Neural crest cell (in vitro differentiated cells): ENCODE measurements around the gene SPIRE2. TPM values are rescaled to one million over a fixed set of nuclear protein-coding genes. Genes with fewer than 3 reads are reported as not detected.

ENCODE experiments used
- DNase-seq: peaks from one replicate; pipeline ENCODE4 v3.0.0; 2021; ENCODE audit warnings: low read depth, mixed read lengths, low spot score
- H3K27ac Mint-ChIP-seq: one replicate; pipeline ENCODE4 v1.8.0; 2021; ENCODE audit warnings: mild to moderate bottlenecking, mixed read lengths; ENCODE audit not compliant: unreplicated experiment
- H3K27me3 Mint-ChIP-seq: 2 replicates; pipeline ENCODE4 v1.8.0; 2021; ENCODE audit warnings: low read depth, mild to moderate bottlenecking, mixed read lengths
- H3K36me3 Mint-ChIP-seq: 2 replicates; pipeline ENCODE4 v1.8.0; 2021; ENCODE audit warnings: low read depth, mild to moderate bottlenecking, mixed read lengths
- H3K4me1 Mint-ChIP-seq: 2 replicates; pipeline ENCODE4 v1.8.0; 2021; ENCODE audit warnings: mixed read lengths
- H3K4me3 Mint-ChIP-seq: one replicate; pipeline ENCODE4 v1.8.0; 2021; ENCODE audit warnings: mild to moderate bottlenecking, mixed read lengths
- H3K9me3 Mint-ChIP-seq: 2 replicates; pipeline ENCODE4 v1.8.0; 2021; ENCODE audit warnings: mixed read lengths
- total RNA-seq: library from RNA; stranded (reverse); gene quantifications from 2 replicates; pipeline ENCODE4 v1.2.1, GENCODE V29; 2021
- TF ChIP-seq, protein P1 (sequence below): fragments of 200-600 bp; sonication (generic); conservative IDR thresholded peaks from 2 replicates; pipeline ENCODE4 v1.5.0; 2021; ENCODE audit warnings: antibody characterized with exemption, mild to moderate bottlenecking

The SPIRE2 gene
- total RNA-seq, 1 donor from 2014 or later = 18.0 TPM

DNA sequence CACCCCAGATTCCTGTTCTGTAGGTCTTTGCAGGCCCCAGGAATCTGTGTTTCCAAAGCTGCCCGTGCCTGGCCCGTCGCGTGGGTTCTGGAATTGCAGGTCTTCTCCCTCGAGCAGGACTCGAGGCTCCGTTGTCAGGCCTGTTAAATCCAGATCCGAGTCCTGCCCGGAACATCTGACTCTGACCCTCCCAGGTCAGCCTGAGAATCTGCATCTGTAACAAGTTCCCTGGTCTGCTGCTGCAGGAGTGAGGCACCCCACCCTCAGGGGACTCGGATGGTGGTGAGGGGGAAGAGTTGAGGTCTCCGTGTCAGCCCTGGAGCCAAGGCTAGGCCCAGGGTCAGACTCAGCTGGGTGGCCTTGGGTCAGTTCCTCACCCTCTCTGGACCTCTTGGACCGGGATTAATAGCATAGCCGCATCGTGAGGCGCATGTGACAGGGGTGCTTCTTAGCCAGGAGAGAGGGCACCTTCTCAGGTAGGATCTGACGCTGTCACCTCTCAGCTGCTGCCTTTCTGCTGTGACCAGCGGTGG, 8.8 kb downstream of the SPIRE2 start:
- no peak for DNase-seq
- no peaks in the 10 kb centered on the region for H3K27me3 Mint-ChIP-seq
- peaks cover 9% of the 10 kb centered on the region for H3K4me1 Mint-ChIP-seq
- no peaks in the 10 kb centered on the region for H3K9me3 Mint-ChIP-seq
- H3K27ac Mint-ChIP-seq = no peak overlapping the region
- no peak overlapping the region for H3K4me3 Mint-ChIP-seq
- TF ChIP-seq, protein P1, sequence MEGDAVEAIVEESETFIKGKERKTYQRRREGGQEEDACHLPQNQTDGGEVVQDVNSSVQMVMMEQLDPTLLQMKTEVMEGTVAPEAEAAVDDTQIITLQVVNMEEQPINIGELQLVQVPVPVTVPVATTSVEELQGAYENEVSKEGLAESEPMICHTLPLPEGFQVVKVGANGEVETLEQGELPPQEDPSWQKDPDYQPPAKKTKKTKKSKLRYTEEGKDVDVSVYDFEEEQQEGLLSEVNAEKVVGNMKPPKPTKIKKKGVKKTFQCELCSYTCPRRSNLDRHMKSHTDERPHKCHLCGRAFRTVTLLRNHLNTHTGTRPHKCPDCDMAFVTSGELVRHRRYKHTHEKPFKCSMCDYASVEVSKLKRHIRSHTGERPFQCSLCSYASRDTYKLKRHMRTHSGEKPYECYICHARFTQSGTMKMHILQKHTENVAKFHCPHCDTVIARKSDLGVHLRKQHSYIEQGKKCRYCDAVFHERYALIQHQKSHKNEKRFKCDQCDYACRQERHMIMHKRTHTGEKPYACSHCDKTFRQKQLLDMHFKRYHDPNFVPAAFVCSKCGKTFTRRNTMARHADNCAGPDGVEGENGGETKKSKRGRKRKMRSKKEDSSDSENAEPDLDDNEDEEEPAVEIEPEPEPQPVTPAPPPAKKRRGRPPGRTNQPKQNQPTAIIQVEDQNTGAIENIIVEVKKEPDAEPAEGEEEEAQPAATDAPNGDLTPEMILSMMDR = no peak
- peaks cover 10% of the 10 kb centered on the region for H3K36me3 Mint-ChIP-seq

DNA sequence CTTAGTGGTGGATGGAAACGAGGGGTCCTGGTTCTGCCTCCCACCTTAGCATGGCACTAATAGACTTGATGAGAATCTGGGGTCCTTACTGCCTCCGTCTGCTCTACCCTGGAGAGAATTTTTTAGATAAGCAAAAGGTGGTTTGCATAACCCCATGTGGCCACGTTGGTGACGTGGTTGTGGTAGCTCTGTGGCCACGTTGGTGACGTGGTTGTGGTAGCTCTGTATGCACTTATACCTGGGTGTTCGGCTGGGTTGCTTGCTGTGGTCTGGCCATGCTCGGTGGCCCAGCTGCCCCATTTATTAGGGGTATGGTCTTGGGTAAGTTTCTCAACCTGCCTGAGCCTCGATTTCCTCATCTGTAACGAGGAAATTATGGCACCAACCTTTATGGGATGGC, 13.0 kb downstream of the SPIRE2 start:
- Mint-ChIP-seq H3K27ac (no peak overlapping the region), H3K36me3 (no peaks in the 10 kb centered on the region), H3K27me3 (no peaks in the 10 kb centered on the region), H3K4me1 (peaks cover 14% of the 10 kb centered on the region), H3K9me3 (no peaks in the 10 kb centered on the region), H3K4me3 (no peak overlapping the region)
- no peak for DNase-seq
- TF ChIP-seq, protein P1 = no peak

DNA sequence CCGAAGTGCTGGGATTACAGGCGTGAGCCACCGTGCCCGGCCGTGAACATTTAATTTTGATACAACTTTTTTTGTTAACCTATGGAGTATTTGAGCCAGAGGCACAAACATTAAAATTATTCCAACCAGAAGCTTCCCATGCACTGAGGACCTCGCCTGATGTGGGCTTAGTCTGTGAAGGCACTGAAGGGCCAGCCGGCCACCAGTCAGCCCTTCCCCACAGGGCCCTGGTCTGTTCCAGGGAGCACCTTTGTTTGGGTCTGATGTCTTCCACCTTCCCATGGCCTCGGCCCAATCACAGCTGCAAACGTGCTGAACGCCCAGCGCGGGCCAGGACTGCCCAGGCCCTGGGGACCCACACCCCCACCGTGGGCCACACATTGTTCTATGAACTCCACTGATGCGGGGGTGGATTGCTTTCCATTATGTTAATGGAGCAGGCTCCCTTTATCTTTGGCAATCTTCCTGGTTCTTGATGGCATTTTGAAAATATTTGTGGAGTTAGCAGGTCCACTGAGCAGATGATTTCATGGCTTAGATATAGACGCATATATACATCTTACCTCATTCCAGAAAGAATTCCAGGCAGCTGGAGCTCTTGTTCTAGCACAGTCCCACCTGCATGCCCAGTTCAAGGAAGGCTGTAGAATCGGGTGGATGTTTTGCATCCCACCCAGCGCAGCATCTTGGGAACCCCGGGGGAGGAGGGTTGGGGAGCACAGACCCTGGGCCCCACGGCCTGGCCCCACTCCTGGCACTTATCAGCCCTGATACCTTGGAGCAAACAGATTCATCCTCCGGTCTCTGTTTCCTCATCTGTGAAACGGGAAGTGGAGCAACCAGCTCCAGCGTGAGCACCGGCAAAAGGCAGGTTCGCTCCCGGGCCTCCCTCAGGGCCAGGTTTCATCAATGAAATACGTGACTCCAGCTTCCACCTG, 14.5 kb downstream of the SPIRE2 start:
- no peak for DNase-seq
- Mint-ChIP-seq H3K27ac (peak overlapping the region; percentile 35), H3K4me3 (no peak overlapping the region), H3K36me3 (no peaks in the 10 kb centered on the region), H3K27me3 (no peaks in the 10 kb centered on the region), H3K4me1 (peaks cover 14% of the 10 kb centered on the region), H3K9me3 (no peaks in the 10 kb centered on the region)
- TF ChIP-seq, protein P1 = no peak

DNA sequence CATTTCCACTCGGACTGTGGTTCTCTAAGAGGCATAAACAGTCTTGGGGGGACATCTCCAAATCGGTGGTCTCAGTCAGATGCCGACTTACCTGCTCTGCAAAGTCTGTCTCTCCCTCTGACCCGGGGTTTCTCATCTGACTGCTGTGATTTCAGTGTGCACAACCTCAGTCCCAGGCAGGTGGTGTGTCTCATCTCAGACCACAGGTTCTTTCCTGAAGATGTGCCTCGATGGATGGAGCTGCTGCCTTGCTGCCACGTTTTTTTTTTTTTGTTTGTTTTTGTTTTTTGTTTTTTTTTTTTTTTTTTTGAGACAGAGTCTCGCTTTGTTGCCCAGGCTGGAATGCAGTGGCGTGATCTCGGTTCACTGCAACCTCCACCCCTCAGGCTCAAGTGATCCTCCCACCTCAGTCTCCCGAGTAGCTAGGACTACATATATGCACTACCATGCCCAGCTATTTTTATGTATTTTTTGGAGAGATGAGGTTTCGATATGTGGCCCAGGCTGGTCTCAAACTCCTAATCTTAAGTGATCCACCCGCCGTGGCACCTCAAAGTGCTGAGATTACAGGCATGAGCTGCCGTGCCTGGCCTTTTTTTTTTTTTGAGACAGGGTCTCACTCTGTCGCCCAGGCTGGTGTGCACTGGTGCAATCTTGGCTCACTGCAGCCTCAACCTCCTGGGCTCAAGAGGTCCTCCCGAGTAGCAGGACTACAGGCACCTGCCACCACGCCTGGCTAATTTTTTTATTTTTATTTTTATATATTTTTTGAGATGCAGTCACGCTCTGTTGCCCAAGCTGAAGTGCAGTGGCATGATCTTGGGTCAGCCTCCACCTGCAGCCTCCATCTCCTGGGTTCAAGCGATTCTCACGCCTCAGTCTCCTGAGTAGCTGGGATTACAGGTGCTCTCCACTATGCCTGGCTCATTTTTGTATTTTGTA, 15.4 kb downstream of the SPIRE2 start:
- Mint-ChIP-seq H3K36me3 (no peaks in the 10 kb centered on the region), H3K4me3 (no peak overlapping the region), H3K9me3 (no peaks in the 10 kb centered on the region), H3K27ac (no peak overlapping the region), H3K4me1 (peaks cover 10% of the 10 kb centered on the region), H3K27me3 (no peaks in the 10 kb centered on the region)
- TF ChIP-seq, protein P1 = no peak
- DNase-seq = no peak

DNA sequence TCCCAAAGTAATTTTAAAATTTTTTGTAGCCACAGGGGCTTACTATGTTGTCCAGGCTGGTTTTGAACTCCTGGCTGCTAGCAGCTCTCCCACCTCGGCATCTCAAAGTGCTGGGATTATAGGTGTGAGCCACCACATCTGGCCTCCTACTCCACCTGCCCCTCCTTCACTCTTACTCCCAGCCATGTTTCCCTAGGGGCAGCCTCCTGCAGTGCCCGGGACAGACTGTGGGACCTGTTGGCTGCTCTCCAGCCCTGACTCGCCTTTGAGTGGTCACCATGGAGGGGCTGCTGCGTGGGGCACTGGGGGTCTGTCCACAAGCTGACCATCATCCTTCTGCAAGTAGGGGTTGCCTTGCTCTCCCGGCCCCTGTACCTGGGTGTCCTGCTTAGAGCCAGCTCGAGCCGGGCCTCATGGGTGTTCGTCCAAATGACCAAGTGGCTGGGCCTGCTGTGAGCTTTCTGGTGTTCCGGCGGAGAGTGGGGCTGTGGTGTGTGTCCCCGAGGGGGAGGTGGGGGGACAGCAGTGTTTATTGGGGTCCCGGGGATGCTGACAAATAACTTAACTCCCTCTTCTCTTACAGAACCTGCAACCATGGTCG, 16.6 kb downstream of the SPIRE2 start:
- TF ChIP-seq, protein P1 = no peak
- Mint-ChIP-seq H3K4me3 (no peak overlapping the region), H3K4me1 (peaks cover 5% of the 10 kb centered on the region), H3K27me3 (no peaks in the 10 kb centered on the region), H3K36me3 (no peaks in the 10 kb centered on the region), H3K27ac (no peak overlapping the region), H3K9me3 (no peaks in the 10 kb centered on the region)
- no peak for DNase-seq
